BLaER1 (cell line): ENCODE results near the gene CREB5.
A peak's percentile ranks its signal among the peaks of the same experiment; 100 is the strongest.

Source experiments
- H3K27ac ChIP-seq: shearing (Covaris generic); formaldehyde crosslinking; 2 replicates; pipeline ENCODE4 v1.8.1; 2022
- H3K27me3 ChIP-seq: shearing (Covaris generic); formaldehyde crosslinking; 2 replicates; pipeline ENCODE4 v1.8.1; 2022
- H3K36me3 ChIP-seq: shearing (Covaris generic); formaldehyde crosslinking; 2 replicates; pipeline ENCODE4 v1.8.1; 2022
- H3K4me1 ChIP-seq: shearing (Covaris generic); formaldehyde crosslinking; 2 replicates; pipeline ENCODE4 v1.8.1; 2022
- H3K4me2 ChIP-seq: shearing (Covaris generic); formaldehyde crosslinking; 2 replicates; pipeline ENCODE4 v1.8.1; 2022
- H3K4me3 ChIP-seq: shearing (Covaris generic); formaldehyde crosslinking; 2 replicates; pipeline ENCODE4 v1.8.1; 2022
- H3K9ac ChIP-seq: shearing (Covaris generic); formaldehyde crosslinking; 2 replicates; pipeline ENCODE4 v1.8.1; 2022
- H3K9me3 ChIP-seq: shearing (Covaris generic); formaldehyde crosslinking; 2 replicates; pipeline ENCODE4 v1.8.1; 2022
- H4K20me1 ChIP-seq: shearing (Covaris generic); formaldehyde crosslinking; 2 replicates; pipeline ENCODE4 v1.8.1; 2022
- Cebpa-rat ChIP-seq: shearing (Covaris generic); IDR thresholded peaks from 2 replicates; pipeline ENCODE4 v1.8.1; 2022

CREB5 gene

DNA sequence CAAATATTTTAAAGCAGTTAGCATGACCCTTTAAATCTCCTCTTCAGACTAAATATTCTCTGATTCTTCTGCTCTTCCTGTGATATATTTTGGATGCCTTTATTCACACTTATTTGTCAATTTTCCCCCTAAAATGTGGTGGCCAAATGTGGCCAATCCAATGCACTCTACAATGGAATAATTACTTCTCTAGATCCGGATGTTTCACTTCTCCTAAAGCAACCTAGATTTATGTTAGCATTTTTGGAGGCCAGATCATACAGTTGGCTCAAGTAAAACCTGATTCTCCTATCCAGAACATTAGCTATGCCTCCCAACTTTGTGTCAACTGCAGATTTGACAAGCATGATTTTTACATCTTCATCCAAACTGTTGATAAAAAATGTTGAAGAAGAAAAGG is 153.7 kb downstream of the CREB5 start:
- peak overlapping the region; percentile 54 for H3K4me2 ChIP-seq

GRCh38 chr7:28570113-28570969 is 158.0 kb downstream of the CREB5 start:
- Histone ChIP-seq H3K4me2 (peak overlapping the region; percentile 90), H3K9ac (no peak overlapping the region), H3K9me3 (peaks cover 4% of the 10 kb centered on the region; the same call in 1 of the 2 replicates), H3K27me3 (no peaks in the 10 kb centered on the region), H3K4me3 (peak overlapping the region; percentile 49), H3K4me1 (peaks cover 100% of the 10 kb centered on the region), H4K20me1 (no peaks in the 10 kb centered on the region), H3K36me3 (no peaks in the 10 kb centered on the region), H3K27ac (peak overlapping the region; percentile 78)
- TF ChIP-seq Cebpa-rat = no peak

More for the DNA sequence above, 153.7 kb downstream of the CREB5 start:
- Histone ChIP-seq H3K9ac (no peak overlapping the region), H3K4me1 (peaks cover 77% of the 10 kb centered on the region), H3K27ac (peak overlapping the region; percentile 36), H3K27me3 (no peaks in the 10 kb centered on the region), H3K9me3 (peaks cover 4% of the 10 kb centered on the region; the same call in 1 of the 2 replicates), H4K20me1 (no peaks in the 10 kb centered on the region), H3K36me3 (no peaks in the 10 kb centered on the region), H3K4me3 (no peak overlapping the region)
- TF ChIP-seq Cebpa-rat = no peak

- no peaks in the 10 kb centered on the region for H3K27me3 ChIP-seq
- no peak overlapping the region; the same call in 1 of the 2 replicates for H3K9ac ChIP-seq
- no peaks in the 10 kb centered on the region for H4K20me1 ChIP-seq
- H3K4me3 ChIP-seq = peak overlapping the region; percentile 49
- H3K4me1 ChIP-seq = peaks cover 100% of the 10 kb centered on the region
- peak overlapping the region; percentile 90 for H3K4me2 ChIP-seq
- H3K36me3 ChIP-seq = no peaks in the 10 kb centered on the region
- H3K27ac ChIP-seq = peak overlapping the region; percentile 78
- TF ChIP-seq Cebpa-rat = no peak
- H3K9me3 ChIP-seq = peaks cover 5% of the 10 kb centered on the region
Observed at GRCh38 chr7:28570970-28571288, 158.6 kb downstream of the CREB5 start.

DNA sequence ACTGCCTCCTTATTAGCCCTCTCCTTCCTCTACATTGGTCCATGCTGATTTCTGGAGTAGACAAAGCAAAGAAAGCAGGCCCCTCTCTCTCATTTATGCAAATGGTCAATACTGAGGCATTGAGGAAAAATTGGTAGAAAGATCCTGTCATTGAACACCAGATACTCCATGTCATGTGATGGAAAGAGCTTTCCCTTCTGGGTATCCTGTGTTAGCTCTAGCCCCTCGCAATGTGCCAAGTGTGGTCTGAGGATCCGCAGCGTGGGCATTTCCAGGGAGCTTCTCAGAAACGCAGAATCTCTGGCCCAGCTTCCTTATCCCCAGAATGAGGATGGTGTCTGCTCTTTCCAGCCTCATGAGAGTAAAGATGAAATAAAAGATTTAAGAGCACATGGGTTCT is 159.1 kb downstream of the CREB5 start:
- Histone ChIP-seq H3K36me3 (no peaks in the 10 kb centered on the region), H3K9me3 (peaks cover 9% of the 10 kb centered on the region), H3K27me3 (no peaks in the 10 kb centered on the region), H4K20me1 (no peaks in the 10 kb centered on the region), H3K4me3 (peak overlapping the region; percentile 49; the same call in 1 of the 2 replicates), H3K9ac (peak overlapping the region; percentile 45; the same call in 1 of the 2 replicates), H3K27ac (peak overlapping the region; percentile 78), H3K4me2 (peak overlapping the region; percentile 90), H3K4me1 (peaks cover 100% of the 10 kb centered on the region)
- no peak for TF ChIP-seq Cebpa-rat

GRCh38 chr7:28572321-28573058 is 160.2 kb downstream of the CREB5 start:
- Histone ChIP-seq H3K27me3 (no peaks in the 10 kb centered on the region), H3K36me3 (no peaks in the 10 kb centered on the region), H3K4me1 (peaks cover 93% of the 10 kb centered on the region), H3K9me3 (peaks cover 10% of the 10 kb centered on the region), H3K9ac (peak overlapping the region; percentile 45; the same call in 1 of the 2 replicates), H3K27ac (peak overlapping the region; percentile 78), H3K4me3 (peak overlapping the region; percentile 45; the same call in 1 of the 2 replicates), H3K4me2 (peak overlapping the region; percentile 90), H4K20me1 (no peaks in the 10 kb centered on the region)
- no peak for TF ChIP-seq Cebpa-rat

DNA sequence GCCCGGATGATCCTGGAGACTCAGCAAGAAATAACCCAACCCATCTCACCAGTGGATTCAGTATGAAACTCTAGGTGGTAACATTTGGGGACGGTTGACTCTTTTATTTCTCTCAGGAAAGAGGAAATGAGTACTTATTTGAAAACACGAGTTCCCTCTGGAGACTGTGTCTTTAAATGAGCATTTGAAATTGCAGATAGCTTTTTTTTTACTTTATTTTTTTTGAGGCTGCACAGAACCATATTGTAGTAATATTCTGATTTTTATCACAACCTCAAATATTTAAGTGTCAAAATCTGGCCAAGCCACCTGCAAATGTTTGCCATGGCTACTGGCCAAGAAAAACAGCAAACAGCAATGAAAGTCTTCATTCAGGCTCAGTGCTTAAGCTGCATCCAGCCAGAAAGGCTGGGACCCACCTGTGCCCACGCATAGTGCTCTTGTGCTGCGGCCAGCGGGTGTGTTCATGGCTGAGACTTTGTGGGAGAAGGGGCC is 160.8 kb downstream of the CREB5 start:
- H3K27ac ChIP-seq = peak overlapping the region; percentile 78
- no peak for TF ChIP-seq Cebpa-rat

GRCh38 chr7:28573651-28574301 is 161.5 kb downstream of the CREB5 start:
- no peaks in the 10 kb centered on the region for H3K27me3 ChIP-seq
- peak overlapping the region; percentile 45; the same call in 1 of the 2 replicates for H3K4me3 ChIP-seq
- peak overlapping the region; percentile 90 for H3K4me2 ChIP-seq
- peaks cover 80% of the 10 kb centered on the region for H3K4me1 ChIP-seq
- H4K20me1 ChIP-seq = no peaks in the 10 kb centered on the region
- no peaks in the 10 kb centered on the region; the same call in 1 of the 2 replicates for H3K36me3 ChIP-seq
- peaks cover 19% of the 10 kb centered on the region for H3K9me3 ChIP-seq
- peak overlapping the region; percentile 78 for H3K27ac ChIP-seq
- no peak for TF ChIP-seq Cebpa-rat
- peak overlapping the region; percentile 62 for H3K9ac ChIP-seq

More for the DNA sequence above, 160.8 kb downstream of the CREB5 start:
- Histone ChIP-seq H3K9ac (peak overlapping the region; percentile 62), H3K27me3 (no peaks in the 10 kb centered on the region), H3K36me3 (no peaks in the 10 kb centered on the region; the same call in 1 of the 2 replicates), H3K9me3 (peaks cover 13% of the 10 kb centered on the region), H3K4me3 (peak overlapping the region; percentile 45; the same call in 1 of the 2 replicates), H4K20me1 (no peaks in the 10 kb centered on the region), H3K4me2 (peak overlapping the region; percentile 90), H3K4me1 (peaks cover 87% of the 10 kb centered on the region)

DNA sequence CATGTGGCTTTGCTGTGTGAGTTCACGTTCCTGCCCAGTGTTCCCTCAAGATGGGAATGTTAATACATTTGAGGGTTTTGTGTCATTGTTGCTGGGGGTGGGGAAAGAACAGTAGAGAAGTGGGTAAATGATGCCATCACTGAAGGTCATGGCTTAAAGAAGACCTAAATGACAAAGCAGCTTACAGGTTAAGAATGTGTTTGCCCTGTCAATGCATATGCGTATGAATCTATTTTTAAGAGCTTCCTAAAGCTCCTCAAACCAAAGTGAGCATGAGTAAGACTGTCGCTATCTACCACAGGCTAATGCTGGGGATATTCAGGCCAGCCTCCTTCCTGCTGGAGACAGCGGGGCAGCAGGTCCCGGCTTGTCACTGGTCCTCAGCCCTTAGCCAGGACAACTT is 162.9 kb downstream of the CREB5 start:
- H4K20me1 ChIP-seq = no peaks in the 10 kb centered on the region
- no peaks in the 10 kb centered on the region; the same call in 1 of the 2 replicates for H3K36me3 ChIP-seq
- H3K9me3 ChIP-seq = peaks cover 27% of the 10 kb centered on the region
- H3K9ac ChIP-seq = no peak overlapping the region
- H3K4me3 ChIP-seq = no peak overlapping the region
- peak overlapping the region; percentile 6; the same call in 1 of the 2 replicates for H3K27ac ChIP-seq
- no peaks in the 10 kb centered on the region for H3K27me3 ChIP-seq
- peak overlapping the region; percentile 90 for H3K4me2 ChIP-seq
- H3K4me1 ChIP-seq = peaks cover 76% of the 10 kb centered on the region
- TF ChIP-seq Cebpa-rat = no peak

DNA sequence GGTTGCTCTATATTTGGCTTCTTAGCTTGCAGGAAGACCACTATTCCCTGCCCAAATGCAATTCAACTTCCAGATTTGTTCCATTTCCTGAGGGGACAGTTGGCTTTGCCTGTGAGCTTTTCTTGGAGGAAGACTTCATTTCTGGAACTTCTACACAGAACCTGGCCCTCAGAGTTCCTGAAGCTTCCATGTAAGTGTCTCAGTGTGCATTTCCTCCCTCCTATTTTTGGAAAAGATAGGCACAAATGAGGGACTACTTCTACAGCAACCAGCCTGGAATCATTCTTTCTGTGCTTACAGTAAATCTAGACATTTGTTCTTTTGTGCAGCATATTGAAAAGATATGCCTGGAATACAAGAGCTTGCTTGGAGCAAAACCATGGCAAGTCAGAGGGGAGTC is 164.3 kb downstream of the CREB5 start:
- Histone ChIP-seq H3K4me2 (peak overlapping the region; percentile 90; the same call in 1 of the 2 replicates), H3K27me3 (no peaks in the 10 kb centered on the region), H4K20me1 (no peaks in the 10 kb centered on the region), H3K27ac (no peak overlapping the region), H3K36me3 (no peaks in the 10 kb centered on the region; the same call in none of the 2 replicates), H3K4me3 (no peak overlapping the region), H3K4me1 (peaks cover 71% of the 10 kb centered on the region), H3K9ac (no peak overlapping the region), H3K9me3 (peaks cover 35% of the 10 kb centered on the region)
- TF ChIP-seq Cebpa-rat = no peak
